GM21786 (cell line): ENCODE results near the gene EHD4.

Experiments
- ATAC-seq: cut with Tn5 transposase; IDR thresholded peaks from one replicate; pipeline ENCODE4 v1.9.1; 2021; ENCODE audit not compliant: unreplicated experiment

EHD4 gene

GRCh38 chr15:41972253-41973242, at the start of gene EHD4:
EHD4 (minus strand) TSS chr15:41972557; CDS start chr15:41972494, 63 bp downstream.
- peak; percentile 77 for ATAC-seq

DNA sequence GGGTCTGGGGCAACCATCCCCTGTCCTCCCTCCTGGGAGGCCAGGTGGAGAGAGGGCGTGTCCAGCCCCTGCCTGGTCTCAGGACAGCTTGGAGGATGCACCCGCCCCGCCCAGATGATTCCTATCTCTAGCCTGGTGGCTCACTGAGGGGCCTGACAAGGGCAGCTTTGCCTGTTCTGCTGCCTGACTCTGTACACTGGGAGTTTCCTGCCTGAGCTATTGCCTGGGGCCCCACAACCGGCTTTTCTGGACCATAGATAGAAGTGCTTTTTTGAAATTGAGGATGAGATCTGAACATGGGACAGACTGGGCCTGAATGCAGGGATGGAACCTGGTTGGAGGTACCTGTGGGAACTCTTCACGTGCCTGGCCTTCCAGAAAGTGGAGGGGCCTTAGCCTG, 49.2 kb upstream of the EHD4 start:
- ATAC-seq: no peak

GRCh38 chr15:42020713-42021273, 48.4 kb upstream of the EHD4 start, which contains the start of gene PLA2G4E:
PLA2G4E (minus strand) TSS chr15:42021042; CDS start chr15:42021030, 12 bp downstream.
- ATAC-seq: no peak

DNA sequence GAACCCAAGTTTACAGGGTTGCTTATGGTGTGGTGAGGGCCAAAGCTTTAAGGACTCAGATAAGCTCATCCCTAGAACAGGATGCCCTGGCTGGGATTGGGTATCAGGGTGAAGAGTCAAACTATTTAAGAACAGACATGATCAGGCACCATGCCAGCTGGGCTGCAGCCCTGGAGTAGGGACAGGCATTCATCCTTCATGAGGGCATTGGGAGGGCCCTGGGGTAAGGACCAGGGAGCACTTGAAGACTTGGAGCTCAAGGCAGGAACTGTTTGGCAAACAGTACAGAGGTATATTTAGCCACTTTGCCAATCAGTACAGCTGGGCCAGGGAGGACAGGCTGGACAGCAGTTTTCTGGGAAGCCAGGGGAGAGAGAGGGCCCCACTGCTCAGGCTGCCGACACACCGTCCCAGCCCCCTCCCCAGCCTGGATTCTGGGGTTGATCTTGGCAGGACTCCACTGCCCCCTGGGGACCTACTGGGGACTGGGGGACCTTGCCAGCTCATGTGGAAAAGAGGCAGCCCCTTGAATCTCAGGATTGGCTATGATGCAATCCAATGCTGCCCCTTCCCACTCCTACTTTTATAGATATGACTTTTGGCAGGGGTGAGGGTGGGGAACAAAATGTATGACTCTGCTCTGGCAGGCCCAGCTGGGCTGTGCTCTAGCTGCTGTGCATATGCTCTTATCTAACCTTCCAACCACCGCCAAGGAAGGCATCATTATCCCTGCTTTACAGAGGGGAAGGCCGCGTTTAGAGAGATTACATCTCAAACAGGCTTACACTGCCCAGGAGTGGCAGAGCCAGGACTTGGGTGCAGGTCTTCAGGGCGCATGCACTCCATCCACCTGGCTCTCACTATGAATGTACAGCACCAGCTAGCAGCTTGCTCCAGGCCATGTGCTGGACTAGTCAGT, 46.2 kb upstream of the EHD4 start:
- no peak for ATAC-seq

- ATAC-seq: no peak
These were observed 44.6 kb upstream of the EHD4 start for GRCh38 chr15:42016971-42017370.

DNA sequence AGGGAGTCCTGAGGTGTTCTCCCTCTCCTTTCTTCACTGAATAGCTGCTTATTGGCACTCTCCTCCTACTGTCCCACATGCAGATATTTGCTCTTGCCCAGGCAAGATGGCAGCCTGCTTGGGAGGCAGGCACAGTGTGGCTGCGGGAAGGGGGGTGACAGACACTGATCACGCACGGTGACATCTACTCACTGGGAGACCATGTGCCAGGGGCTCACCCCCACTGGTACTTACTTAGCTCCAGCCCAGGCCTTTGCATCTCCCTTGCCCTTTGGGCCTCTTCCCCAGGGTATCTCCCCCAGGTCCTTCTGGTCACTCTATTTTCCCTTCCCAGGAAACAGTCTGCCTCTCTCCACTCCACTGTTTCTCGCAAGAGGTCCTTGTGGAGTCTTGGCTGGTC, 42.0 kb upstream of the EHD4 start:
- no peak for ATAC-seq

GRCh38 chr15:42012928-42013482, 40.6 kb upstream of the EHD4 start:
- ATAC-seq: no peak

GRCh38 chr15:42012241-42012640, 39.9 kb upstream of the EHD4 start:
- ATAC-seq: no peak

GRCh38 chr15:42011074-42011473, 38.7 kb upstream of the EHD4 start:
- no peak for ATAC-seq

- peak; percentile 74 for ATAC-seq
These were observed 38.1 kb upstream of the EHD4 start for GRCh38 chr15:42010434-42010833.

- no peak for ATAC-seq
These were observed 37.1 kb upstream of the EHD4 start for GRCh38 chr15:42009474-42009873.

DNA sequence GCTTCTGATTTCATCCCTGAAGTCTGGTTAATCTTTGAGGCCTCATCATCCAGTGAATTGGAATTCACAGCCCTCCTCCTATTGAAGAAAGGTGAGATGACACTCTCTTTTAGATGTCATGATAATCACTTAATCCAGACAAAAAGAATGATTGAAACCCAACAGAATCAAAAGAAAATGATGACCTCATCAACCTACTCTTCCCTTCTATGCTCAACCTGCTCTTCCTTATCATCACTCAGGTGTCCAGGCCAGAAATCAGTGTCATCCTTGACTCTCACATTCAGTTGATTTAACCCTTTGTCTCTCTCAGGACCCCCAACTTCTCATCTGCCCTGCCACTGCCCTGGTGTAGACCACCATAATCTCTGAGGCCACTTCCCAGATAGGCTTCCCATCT, 36.7 kb upstream of the EHD4 start:
- ATAC-seq: no peak

GRCh38 chr15:42007386-42007785, 35.0 kb upstream of the EHD4 start:
- no peak for ATAC-seq

- no peak for ATAC-seq
These were observed 30.0 kb upstream of the EHD4 start for GRCh38 chr15:42002333-42002732.

GRCh38 chr15:42001236-42001635, 28.9 kb upstream of the EHD4 start:
- ATAC-seq: no peak

GRCh38 chr15:41999290-42000285, 27.2 kb upstream of the EHD4 start:
- ATAC-seq: no peak

DNA sequence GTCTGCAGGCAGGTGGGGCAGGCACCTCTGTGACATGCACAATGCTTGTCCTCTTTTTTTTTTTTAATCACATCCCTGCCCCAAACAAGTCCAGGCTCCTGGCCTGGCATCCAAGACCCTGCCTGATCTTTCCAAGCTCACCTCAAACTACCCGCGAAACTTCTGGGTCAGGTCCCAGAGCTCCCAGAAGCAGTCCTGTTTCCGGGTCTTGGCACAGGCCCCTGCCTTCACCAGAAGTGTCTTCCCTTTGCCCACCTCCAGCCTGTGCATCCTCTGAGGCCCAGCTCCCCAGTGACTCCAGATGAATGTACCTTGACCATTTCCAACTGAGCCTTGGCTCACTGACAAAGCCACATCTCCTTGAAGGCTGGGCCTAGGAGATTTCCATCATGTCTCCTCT, 25.5 kb upstream of the EHD4 start:
- no peak for ATAC-seq

DNA sequence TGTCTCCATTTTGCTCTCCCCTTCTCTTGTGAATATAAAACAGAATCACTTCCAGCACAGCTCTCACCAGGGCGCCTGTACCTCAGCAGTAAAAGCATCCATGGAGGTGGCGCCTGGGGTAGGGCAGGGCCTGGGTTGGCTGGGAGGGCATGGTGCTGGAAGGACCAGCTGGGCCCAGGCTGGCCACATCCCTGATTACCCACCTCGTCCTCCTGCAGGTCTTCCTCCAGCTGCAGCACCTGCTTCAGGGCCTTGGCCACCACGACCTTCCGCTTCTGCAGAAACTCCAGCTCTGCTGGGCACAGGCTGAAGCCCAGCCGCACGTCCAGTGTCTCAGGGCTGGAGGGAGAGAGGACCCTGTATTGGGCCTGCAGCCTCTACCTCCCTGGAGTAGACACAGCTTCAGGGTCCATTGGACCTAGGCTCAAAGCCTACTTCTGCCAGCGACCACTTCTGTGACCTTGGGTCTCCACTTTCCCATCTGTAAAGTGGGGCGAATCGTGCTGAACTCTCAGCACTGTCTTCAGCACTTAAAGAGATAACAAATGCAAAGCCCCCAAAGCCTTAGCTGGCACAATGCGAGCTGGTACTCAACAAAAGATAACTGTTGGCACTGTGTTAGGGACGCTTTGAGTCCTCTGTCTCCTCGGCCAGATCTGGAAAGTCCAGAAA, 24.7 kb upstream of the EHD4 start:
- ATAC-seq: no peak

DNA sequence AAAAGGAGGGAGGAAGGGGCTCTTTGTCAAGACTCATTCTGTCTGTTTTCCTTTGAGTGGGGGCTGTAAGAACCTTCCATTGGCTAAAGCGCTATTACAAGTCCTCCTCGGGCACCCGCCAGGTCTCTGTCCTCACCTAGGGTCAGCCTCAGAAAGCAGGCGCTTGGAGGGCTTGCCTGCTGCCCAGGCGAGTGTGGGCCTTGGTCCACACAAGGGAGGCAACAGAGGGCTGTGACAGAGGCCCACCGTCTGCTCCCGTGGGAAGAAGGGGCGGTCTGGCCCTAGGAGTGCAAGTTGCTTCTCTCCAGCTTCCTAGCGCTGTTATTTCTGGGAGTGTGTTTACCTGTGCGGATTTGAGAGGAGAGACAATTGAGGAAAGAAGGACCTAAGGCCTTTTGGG, 24.0 kb upstream of the EHD4 start:
- no peak for ATAC-seq
